GM18520 (cell line): Measurements from ENCODE around the gene RNF125.
A peak's percentile ranks its signal among the peaks of the same experiment; 100 is the strongest.
"Not testable (repeated sequence)": the region's sequence is repeated elsewhere in the genome, so short reads cannot be mapped to it uniquely, and the experiment has no call there.

ENCODE experiments used
- ATAC-seq: cut with Tn5 transposase; IDR thresholded peaks from one replicate; pipeline ENCODE4 v1.9.1; 2021; ENCODE audit not compliant: unreplicated experiment

Gene RNF125

DNA sequence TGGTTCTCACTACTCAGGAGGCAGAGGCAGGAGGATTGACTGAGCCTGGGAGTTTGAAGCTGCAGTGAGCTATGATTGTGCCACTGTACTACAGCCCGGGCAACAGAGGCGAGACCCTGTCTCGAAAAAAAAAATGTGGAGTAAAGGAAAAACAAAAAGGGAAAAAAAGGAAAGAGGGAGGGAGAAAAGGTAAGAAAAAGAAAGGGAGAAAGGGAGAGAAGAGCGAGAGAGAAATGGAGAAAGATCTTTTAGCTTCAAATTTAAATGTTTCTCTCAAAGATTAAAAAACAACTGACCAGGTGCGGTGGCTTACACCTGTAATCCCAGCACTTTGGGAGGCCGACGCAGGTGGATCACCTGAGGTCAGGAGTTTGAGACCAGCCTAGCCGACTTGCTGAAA, 65.2 kb downstream of the RNF125 start:
- no peak for ATAC-seq

DNA sequence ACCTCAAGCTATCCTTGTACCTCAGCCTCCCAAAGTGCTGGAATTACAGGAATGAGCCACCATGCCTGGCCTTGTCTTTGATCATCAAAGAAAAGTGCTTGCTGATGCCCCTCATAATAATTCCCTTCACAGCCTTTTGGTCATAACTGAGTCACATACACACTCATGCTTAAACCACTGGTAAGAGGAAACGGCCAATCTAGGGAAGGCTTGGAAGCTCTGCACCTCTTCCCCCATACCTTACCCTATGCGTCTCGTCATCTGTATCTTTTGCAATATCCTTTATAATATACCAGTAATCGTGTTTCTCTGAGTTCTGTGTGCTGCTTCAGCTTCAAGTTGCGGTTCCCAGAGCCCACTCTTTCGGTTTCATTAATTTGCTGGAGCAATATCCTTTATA, 68.3 kb downstream of the RNF125 start:
- no peak for ATAC-seq

DNA sequence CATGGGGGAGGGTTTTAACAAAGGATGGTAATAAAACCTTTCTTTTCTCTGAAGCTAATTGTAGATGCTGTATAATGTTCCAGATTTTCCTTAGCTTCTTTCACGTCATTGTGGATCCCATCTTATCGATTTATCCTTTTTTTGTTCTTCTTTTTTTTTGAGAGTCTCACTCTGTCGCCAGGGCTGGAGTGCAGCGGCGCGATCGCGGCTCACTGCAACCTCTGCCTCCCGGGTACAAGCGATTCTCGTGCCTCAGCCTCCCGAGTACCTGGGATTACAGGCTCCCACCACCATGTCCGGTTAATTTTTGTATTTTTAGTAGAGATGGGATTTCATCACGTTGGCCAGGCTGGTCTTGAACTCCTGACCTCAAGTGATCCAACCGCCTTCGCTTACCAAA, 72.2 kb downstream of the RNF125 start:
- ATAC-seq: not testable (repeated sequence)

DNA sequence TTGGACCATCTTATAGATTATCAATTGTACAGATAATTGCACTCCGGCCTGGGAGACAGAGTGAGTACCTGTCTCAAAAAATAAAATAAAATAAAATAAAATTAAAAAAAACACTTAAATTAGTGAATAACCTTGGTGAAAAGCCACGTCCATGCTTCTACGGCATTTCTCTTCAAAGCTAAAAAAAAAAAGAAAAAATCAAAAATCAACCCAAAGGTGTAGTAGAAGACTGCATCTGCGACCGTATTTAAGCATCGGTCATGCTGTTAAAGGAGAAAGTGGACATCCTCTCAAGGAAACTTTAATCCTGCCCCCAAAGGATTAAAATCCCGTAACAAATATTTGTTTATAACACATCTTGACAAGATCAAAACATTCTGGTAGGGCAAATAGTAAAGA, 72.7 kb downstream of the RNF125 start:
- ATAC-seq: no peak

DNA sequence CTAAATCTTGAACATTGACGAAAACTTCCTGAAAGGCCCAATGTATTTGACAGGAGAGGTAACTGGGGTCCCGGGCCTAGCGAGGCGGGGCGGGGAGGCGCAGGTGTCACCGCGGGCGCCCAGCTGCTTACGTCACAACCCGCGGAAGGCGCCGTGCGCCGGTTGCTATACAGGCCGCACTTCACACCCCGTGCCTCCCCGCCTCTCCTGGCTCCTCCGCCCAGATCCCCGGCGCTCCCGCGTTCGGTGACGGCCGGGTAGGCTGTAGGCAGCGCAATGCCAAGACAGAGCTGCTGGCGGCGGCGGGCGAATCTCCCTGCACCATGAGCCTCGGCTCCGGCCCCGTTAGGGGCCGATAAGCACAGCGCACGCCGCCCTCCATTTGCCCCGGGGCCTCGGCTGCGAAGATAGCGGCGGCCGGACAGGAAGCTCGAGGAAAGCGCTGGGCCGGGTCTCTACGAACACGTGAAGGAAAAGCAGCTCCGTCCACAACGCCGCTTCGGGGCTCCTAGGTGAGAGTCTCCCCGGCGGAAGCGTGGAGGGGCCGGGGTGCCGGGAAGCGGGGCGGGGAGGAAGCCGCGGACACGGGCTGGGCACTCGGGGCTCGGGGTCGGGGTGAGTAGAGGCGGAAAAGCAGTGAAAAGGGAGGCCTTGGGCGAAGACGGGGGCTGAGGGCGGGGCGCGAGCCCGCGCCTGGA, 73.2 kb downstream of the RNF125 start, which contains the start of gene RNF138:
Gene RNF138, plus strand, starts transcription at position 151 of the 698 bp plus-strand sequence. CDS start 903 bp downstream, outside the sequence.
- peak; percentile 46 for ATAC-seq

DNA sequence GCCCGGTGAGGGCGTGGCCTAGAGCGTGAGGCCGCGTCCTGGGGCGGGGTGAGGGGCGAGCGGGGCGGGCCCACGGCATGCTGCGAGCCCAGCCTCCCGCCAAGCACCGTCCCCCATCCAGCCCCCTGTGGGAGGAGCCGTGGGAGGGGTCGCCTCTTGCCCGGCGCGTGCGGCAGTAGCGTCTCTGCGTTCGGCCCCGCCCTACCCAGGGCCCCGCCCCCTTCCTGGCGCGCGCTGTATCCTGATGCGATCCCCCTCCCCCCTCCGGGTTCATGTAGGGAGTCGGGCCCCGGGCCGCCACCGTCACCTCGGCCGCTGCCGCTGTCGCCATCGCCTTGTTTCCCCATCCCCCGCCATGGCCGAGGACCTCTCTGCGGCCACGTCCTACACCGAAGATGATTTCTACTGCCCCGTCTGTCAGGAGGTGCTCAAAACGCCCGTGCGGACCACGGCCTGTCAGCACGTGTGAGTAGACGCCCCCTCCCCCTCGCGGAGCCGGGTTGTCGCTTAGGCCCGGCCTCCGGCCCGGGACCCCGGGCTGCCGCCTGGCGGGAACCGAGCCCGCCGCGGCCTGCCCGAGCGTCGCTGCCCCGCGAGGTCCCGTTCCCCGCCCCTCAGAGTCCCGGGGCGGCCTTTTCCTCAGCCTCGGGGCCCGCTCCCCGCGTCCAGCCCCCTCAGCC, 73.9 kb downstream of the RNF125 start:
- peak; percentile 69 for ATAC-seq

DNA sequence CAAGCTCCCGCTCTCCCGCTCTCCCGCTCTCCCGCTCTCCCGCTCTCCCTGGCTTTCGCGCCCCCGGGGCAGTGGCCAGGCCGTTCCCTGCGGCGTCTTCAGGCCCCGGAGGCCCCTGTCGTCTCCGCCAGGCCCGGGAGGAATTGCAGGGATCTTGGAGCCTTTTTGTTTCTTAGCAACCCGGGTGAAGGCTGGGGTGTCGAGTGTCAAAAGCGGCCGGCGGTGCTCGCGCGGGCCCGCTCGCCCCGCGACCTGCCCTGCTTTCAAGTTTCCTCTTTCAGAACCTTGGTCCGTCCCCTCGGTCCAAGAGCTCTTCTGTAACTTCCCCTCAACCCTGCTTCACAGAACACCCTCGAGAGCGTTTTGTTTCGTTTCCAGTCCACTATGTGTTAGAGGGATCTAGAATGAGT, 74.5 kb downstream of the RNF125 start:
- ATAC-seq: peak; percentile 31

DNA sequence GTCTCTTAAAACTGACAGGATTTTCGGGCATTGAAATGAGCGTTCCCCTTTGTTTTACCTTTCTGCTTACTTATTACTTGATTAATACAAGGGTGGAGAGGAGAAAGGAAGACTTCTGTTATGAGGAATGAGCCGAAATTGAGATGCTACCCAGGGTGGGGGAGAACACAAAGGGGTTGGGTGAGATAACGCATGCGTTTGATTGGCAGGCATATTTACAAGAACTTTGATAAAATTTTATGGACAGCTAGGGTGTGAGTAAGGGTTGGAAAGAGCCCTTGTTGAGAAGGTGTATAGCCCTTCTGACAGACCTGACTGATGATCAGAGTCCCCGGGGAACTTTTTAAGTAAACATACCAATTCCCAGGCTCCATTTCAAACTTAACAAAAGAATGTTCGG, 74.9 kb downstream of the RNF125 start:
- ATAC-seq: no peak

DNA sequence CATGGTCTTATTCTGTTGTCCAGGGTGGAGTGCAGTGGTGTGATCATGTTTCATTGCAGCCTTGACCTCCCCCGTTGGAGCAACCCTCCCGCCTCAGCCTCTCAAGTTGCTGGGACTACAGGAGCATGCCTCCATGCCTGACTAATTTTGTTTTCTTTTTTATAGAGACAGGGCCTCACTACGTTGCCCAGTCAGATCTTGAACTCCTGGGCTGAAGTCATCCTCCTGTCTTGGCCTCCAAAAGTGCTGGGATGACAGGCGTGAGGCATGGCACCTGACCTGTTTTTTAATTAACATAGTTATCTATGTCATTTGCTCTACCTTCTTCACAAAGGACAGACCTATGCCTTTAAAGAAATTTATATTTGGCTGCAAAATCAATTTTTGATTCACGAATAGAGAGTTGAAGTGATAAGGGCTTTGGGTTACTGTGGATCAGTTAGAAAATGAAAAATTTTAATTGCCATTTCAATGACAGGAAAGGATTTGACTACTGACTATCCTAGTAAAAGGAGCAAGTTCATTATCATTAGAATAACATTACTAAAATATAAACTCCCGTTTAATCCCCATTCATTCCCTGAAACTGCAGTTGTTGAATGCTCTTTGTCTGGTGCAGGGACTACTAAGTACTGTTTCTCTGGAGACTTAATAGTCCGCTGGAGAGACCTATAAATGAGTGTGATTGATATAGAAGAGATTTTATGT, 76.7 kb downstream of the RNF125 start:
- ATAC-seq: no peak

DNA sequence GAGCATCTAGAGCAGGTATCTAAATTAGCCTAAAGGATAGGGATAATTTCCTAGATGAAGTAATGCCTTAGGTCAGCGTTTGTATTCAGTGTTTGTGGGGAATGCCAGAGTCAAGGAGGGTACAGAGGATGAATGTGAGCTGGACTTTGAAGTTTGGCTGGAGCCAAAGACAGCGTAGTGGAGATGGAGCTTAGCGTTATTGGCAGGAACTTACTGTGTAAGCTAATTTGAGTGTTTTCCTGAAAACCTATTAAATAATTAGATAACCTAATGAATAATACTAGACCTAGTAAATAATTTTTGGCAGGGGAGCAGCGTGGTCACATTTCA, 77.2 kb downstream of the RNF125 start:
- ATAC-seq: no peak

DNA sequence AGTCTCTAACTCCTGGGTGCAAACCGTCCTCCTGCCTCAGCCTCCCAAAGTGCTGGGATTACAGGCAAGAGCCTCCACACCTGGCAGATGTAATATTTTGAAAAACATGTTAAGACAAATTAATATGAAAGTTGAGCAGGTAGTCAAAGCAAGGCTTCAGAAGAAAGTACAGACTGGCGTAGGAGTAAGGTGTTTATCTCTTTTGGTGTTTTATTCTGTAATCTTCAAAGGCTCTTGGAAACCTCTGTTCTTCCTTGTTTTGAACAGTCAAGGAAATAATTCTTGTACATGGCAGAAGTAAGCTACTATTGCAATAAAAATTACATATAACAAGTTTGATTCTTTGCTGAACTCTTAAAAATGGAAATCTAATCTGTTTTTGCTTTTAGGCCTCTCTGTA, 78.3 kb downstream of the RNF125 start:
- no peak for ATAC-seq

DNA sequence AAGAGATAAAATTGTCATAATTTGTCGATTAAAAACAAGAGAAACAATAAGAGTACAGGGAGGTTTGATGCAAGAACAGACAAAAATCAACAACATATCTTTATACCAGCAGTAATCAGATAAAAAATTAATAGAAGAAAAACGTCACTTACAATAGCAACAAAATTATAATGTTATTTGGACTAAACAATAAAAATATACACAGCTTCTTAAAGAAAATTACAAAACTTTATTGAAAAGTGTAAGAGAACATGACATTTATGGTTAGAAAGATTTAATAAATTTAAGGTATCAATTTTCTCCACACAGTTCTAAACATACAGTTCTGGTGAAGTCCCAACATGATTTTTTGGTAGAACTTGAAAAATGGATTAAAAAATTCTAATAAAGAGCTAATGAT, 85.9 kb downstream of the RNF125 start:
- no peak for ATAC-seq

DNA sequence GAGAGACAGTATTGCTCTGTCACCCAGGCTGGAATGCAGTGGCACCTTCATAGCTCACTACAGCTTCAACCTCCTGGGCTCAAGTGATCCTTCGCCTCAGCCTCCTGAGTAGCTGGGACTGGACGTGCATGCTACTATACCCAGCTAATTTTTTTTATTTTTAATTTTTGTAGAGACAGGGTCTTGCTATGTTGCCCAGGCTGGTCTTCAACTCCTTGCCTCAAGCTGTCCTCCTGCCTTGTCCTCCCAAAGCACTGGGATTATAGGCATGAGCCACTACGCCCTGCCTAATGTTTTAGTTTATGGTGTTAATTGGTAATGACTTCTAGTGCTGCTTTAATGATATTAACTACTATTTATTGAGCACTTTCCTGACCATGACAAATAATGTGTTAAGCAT, 91.4 kb downstream of the RNF125 start:
- ATAC-seq: no peak

DNA sequence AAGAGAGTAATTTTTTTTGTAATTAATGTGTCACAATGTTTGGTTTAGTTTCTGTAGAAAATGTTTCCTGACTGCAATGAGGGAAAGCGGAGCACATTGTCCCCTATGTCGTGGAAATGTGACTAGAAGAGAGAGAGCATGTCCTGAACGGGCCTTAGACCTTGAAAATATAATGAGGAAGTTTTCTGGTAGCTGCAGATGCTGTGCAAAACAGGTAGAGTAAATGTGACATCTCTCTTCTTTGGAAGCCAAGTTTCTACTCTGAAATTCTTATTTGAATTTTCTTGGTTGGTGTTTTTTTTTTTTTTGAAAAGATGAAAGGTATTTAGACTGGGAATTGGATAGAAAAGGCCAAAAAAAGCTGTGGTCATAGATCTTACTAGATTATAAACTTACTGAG, 93.1 kb downstream of the RNF125 start:
- ATAC-seq: no peak

DNA sequence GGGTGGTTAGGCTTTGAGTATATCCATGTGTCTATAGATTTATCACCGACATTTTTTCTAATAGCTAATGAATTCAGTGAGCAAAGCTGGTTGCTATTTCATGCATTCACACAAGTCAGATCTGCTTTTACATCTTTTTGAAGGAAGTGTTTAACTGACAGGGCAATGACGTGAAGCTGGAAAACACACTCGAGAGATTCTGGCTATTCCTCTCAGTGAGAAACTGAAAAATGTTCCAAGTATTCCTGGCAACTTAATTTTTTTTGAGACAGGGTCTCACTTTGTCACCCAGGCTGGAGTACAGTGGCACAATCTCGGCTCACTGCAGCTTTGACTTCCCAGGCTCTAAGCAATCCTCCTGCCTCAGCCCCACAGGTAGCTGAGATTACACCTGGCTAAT, 94.2 kb downstream of the RNF125 start:
- no peak for ATAC-seq

DNA sequence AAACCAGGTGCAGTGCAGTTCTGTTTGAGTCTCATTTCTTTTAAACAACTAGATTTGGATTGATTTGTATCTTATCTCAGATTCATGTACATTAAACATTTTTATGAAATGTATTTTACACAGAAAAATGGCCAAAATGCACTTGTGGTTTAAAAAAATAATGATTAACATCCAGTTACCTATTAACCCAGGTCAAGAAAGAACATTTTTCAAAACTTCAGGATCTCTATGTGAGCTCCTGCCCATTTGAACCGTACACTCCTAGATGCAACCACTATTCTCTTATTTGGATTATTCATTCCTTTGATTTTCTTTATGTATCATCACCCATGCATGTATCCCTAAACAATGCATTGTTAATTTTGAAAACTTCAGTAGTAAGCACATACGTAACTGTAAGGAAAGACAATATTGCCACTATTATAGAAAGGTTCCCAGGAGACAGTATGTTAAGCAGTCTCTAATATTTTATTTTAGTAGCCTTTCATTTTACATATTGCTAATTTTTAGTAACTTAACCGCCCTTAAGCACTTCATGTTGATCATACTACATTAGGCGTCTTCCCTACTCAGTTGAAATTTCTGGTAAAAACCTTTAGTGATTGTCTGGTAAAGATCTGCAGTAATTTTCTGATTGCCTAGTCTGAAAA, 95.8 kb downstream of the RNF125 start:
- no peak for ATAC-seq

DNA sequence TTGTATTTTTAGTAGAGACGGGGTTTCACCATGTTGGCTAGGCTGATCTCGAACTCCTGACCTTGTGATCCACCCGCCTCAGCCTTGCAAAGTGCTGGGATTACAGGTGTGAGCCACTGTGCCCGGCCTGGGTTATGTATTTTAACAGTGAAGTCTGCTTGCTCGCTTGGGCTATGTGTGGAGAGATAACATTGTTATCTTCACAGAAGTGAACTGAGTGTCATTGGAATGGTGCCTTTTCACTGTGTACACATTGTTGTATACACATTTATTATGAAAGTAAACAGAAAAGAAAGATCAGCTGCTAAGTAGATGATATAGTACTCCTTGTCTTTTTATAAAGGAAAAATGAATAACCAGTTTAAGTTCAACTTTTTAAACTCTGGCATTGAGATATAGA, 103.4 kb downstream of the RNF125 start:
- no peak for ATAC-seq
